Fibroblast of lung (primary cell): Measurements from ENCODE around the gene NBEAL1. TPM values are rescaled to one million over a fixed set of nuclear protein-coding genes. Genes with fewer than 3 reads are reported as not detected.
A peak's percentile ranks its signal among the peaks of the same experiment; 100 is the strongest.
"Not testable (repeated sequence)": the region's sequence is repeated elsewhere in the genome, so short reads cannot be mapped to it uniquely, and the experiment has no call there.

Experiments used
- DNase-seq, 2 donors: peaks; one replicate each; pipeline versions ENCODE4 v3.0.0 to v3.0.0-alpha.2; 2010; ENCODE audit warnings: low read depth in 2 of 2
- H2AFZ ChIP-seq: 2 replicates; pipeline ENCODE4 v1.5.1; 2012; ENCODE audit warnings: low read length, control low read depth, inconsistent platforms
- H3K27ac ChIP-seq: 2 replicates; pipeline ENCODE4 v1.5.1; 2011; ENCODE audit warnings: low read length, control low read depth; ENCODE audit not compliant: insufficient read depth
- H3K27me3 ChIP-seq: 2 replicates; pipeline ENCODE4 v1.5.1; 2011; ENCODE audit warnings: mild to moderate bottlenecking, low read length; ENCODE audit not compliant: control insufficient read depth, insufficient read depth
- H3K36me3 ChIP-seq: 2 replicates; pipeline ENCODE4 v1.5.1; 2011; ENCODE audit warnings: low read length; ENCODE audit not compliant: control insufficient read depth, insufficient read depth
- H3K4me1 ChIP-seq: 2 replicates; pipeline ENCODE4 v1.5.1; 2011; ENCODE audit warnings: low read length; ENCODE audit not compliant: control insufficient read depth, insufficient read depth; ENCODE audit errors: extremely low read depth
- H3K4me2 ChIP-seq: 2 replicates; pipeline ENCODE4 v1.5.1; 2011; ENCODE audit warnings: low read length, control low read depth; ENCODE audit not compliant: insufficient read depth; ENCODE audit errors: extremely low read depth
- H3K4me3 ChIP-seq, 4 experiments: fragments of 200-600 bp in 1 of 4; sonication (generic) in 1 of 4; replicated peaks in 1 of 4; 2 replicates each; pipeline ENCODE4 v1.5.1; 2011 to 2016; ENCODE audit warnings: low read length in 4 of 4, low read depth in 3 of 4, mild to moderate bottlenecking in 3 of 4, control low read depth in 2 of 4, inconsistent platforms in 1 of 4, mixed read lengths in 1 of 4; ENCODE audit not compliant: insufficient read depth in 1 of 4; ENCODE audit errors: control extremely low read depth in 1 of 4
- H3K79me2 ChIP-seq: 2 replicates; pipeline ENCODE4 v1.5.1; 2012; ENCODE audit warnings: mild to moderate bottlenecking, low read length, inconsistent platforms; ENCODE audit not compliant: control insufficient read depth, insufficient read depth
- H3K9ac ChIP-seq: 2 replicates; pipeline ENCODE4 v1.5.1; 2011; ENCODE audit warnings: mild to moderate bottlenecking, low read length, control low read depth; ENCODE audit not compliant: insufficient read depth
- H3K9me3 ChIP-seq: 2 replicates; pipeline ENCODE4 v1.5.1; 2012; ENCODE audit warnings: low read depth, low read length; ENCODE audit not compliant: control insufficient read depth, insufficient read depth
- H4K20me1 ChIP-seq: 2 replicates; pipeline ENCODE4 v1.5.1; 2011; ENCODE audit warnings: low read length; ENCODE audit not compliant: control insufficient read depth, insufficient read depth; ENCODE audit errors: extremely low read depth
- CTCF ChIP-seq, 2 donors: IDR thresholded peaks in 1 of 2; conservative IDR thresholded peaks in 1 of 2; 1 replicate in 1 of 2; 2 replicates in 1 of 2; pipeline ENCODE4 v1.5.1; 2011 to 2012; ENCODE audit warnings: low read length in 2 of 2, control low read depth in 1 of 2, inconsistent platforms in 1 of 2, low read depth in 1 of 2, mild to moderate bottlenecking in 1 of 2
- EZH2 ChIP-seq: IDR thresholded peaks from 2 replicates; pipeline ENCODE4 v1.5.1; 2012; ENCODE audit warnings: low read length, control low read depth, mild to moderate bottlenecking; ENCODE audit errors: missing control alignments
- polyA minus RNA-seq: library from RNA; depleted of rRNA, polyadenylated mRNA; stranded (reverse); fragments of >200 nt; gene quantifications from 2 replicates; pipeline ENCODE4 v1.2.3, GENCODE V29; 2011; ENCODE audit warnings: low replicate concordance
- polyA plus RNA-seq, 2 donors: library from polyadenylated mRNA; depleted of rRNA in 1 of 2; stranded (reverse) in 1 of 2; unstranded in 1 of 2; fragments of >200 nt; gene quantifications; 2 replicates each; pipeline ENCODE4 v1.2.1, GENCODE V29; 2011 to 2012; ENCODE audit warnings: missing spikeins in 1 of 2
- total RNA-seq: library from RNA; depleted of rRNA; stranded (reverse); fragments of >200 nt; gene quantifications from 2 replicates; pipeline ENCODE4 v1.2.1, GENCODE V29; 2014

Gene NBEAL1
- 38.0 and 55.7 TPM in 2 replicates for total RNA-seq
- polyA plus RNA-seq, result 7.3 and 14.8 TPM in 2 replicates
- polyA plus RNA-seq (2012), result 4.3 and 6.5 TPM in 2 replicates
- polyA minus RNA-seq, result 7.0 and 7.1 TPM in 2 replicates

GRCh38 chr2:203014456-203015199 lies at the start of gene NBEAL1:
Gene NBEAL1 (plus strand): TSS chr2:203014875. CDS start chr2:203016385, 1,510 bp downstream.
- Histone ChIP-seq H3K4me3 (peak within 1 kb of the TSS; percentile 74 to 95 (median 93)), H3K9ac (peak within 1 kb of the TSS; percentile 88), H3K4me2 (peak within 1 kb of the TSS; percentile 88), H3K27me3 (no peaks in the 10 kb centered on the region), H3K79me2 (peaks cover 43% of the 10 kb centered on the region), H3K9me3 (no peaks in the 10 kb centered on the region), H4K20me1 (no peaks in the 10 kb centered on the region), H3K4me1 (no peaks in the 10 kb centered on the region), H3K27ac (peak within 1 kb of the TSS; percentile 96), H3K36me3 (no peaks in the 10 kb centered on the region), H2AFZ (peak within 1 kb of the TSS; percentile 82)
- peak; percentile 98 to 100 for DNase-seq
- TF ChIP-seq EZH2, result no peak
- no peak for TF ChIP-seq CTCF (conservative IDR thresholded peaks at IDR 0.05 in 1 of 2, IDR thresholded peaks at IDR 0.05 in 1 of 2; ENCODE audit: low read depth in 1 of 2, low read length in 2 of 2)

GRCh38 chr2:202965810-202966460 lies 48.7 kb upstream of the NBEAL1 start:
- no peaks in the 10 kb centered on the region for H3K36me3 ChIP-seq
- no peak overlapping the region for H3K27ac ChIP-seq
- DNase-seq, result peak; percentile 77 to 82
- peak overlapping the region; percentile 74 for H2AFZ ChIP-seq
- H3K9me3 ChIP-seq, result no peaks in the 10 kb centered on the region
- no peak overlapping the region for H3K4me2 ChIP-seq
- no peaks in the 10 kb centered on the region for H3K79me2 ChIP-seq
- TF ChIP-seq CTCF (conservative IDR thresholded peaks at IDR 0.05 in 1 of 2, IDR thresholded peaks at IDR 0.05 in 1 of 2; ENCODE audit: low read depth in 1 of 2, low read length in 2 of 2) (no peak), EZH2 (no peak)
- no peak overlapping the region for H3K9ac ChIP-seq
- no peaks in the 10 kb centered on the region for H3K27me3 ChIP-seq
- H3K4me1 ChIP-seq, result no peaks in the 10 kb centered on the region
- H3K4me3 ChIP-seq, result no peak overlapping the region
- H4K20me1 ChIP-seq, result no peaks in the 10 kb centered on the region

DNA sequence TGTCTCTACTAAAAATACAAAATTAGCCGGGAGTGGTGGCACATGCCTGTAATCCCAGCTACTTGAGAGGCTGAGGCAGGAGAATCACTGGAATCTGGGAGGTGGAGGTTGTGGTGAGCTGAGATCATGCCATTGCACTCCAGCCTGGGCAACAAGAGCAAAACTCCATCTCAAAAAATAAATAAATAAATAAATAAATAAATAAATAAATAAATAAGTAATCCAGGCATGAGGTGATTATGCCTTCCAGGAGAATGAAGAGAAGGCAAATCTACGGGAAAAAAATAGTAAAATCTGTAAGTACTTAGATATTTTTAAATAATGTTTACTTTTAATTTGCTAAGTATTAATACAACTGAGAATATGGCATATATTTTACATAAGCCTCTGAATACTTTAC lies 45.3 kb upstream of the NBEAL1 start:
- not testable (repeated sequence) for H3K4me1 ChIP-seq, H3K27ac ChIP-seq, DNase-seq, H3K9ac ChIP-seq, H3K27me3 ChIP-seq, H2AFZ ChIP-seq, H3K4me3 ChIP-seq, H3K36me3 ChIP-seq, H4K20me1 ChIP-seq, H3K4me2 ChIP-seq, H3K9me3 ChIP-seq, H3K79me2 ChIP-seq
